HUES64 (cell line): ENCODE results near the gene DYNC1I1.

Experiments
- H3K27ac ChIP-seq: 2 replicates; pipeline ENCODE4 v1.7.0; 2013; ENCODE audit warnings: low read depth, low read length, inconsistent platforms
- H3K27me3 ChIP-seq: 2 replicates; pipeline ENCODE4 v1.6.1; 2013; ENCODE audit warnings: mild to moderate bottlenecking, low read length; ENCODE audit not compliant: insufficient read depth
- H3K36me3 ChIP-seq: 2 replicates; pipeline ENCODE4 v1.6.1; 2013; ENCODE audit warnings: mild to moderate bottlenecking, low read length; ENCODE audit not compliant: insufficient read depth
- H3K4me1 ChIP-seq: 2 replicates; pipeline ENCODE4 v1.6.1; 2013; ENCODE audit warnings: mild to moderate bottlenecking, low read length, moderate library complexity; ENCODE audit not compliant: insufficient read depth
- H3K4me3 ChIP-seq: 2 replicates; pipeline ENCODE4 v1.5.1; 2013; ENCODE audit warnings: mild to moderate bottlenecking, low read length, moderate library complexity
- H3K9ac ChIP-seq: 2 replicates; pipeline ENCODE4 v1.6.1; 2013; ENCODE audit warnings: mild to moderate bottlenecking, low read depth, low read length
- H3K9me3 ChIP-seq: 2 replicates; pipeline ENCODE4 v1.6.1; 2013; ENCODE audit warnings: low read depth, low read length; ENCODE audit not compliant: insufficient read depth
- WGBS: fragments of 150-250, 120-280 bp; methylation state at CpG from one replicate; pipeline ENCODE4 v1.1.7; 2013; ENCODE audit warnings: missing lambda C conversion rate; 5-methylcytosine and 5-hydroxymethylcytosine counted together

The DYNC1I1 gene

DNA sequence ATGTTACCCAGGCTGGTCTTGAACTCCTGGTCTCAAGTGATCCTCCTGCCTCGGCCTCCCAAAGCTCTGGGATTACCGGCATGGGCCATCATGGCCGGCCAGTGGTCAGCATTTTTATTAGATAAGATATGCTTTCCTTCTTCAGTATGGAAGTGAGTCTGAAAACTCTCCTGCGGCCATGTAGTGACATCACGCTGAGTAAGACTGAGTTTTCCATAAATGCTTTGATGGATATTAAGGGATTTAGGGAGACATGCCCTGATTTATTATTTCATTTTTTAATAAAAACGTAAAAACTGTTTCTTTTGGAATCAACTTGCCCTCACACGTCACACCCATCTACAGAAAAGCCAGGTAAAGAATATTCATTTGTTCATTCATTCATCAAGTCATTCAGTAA, 48.4 kb downstream of the DYNC1I1 start:
- Histone ChIP-seq H3K9me3 (no peaks in the 10 kb centered on the region), H3K4me3 (no peak overlapping the region), H3K9ac (no peak overlapping the region), H3K27me3 (no peaks in the 10 kb centered on the region), H3K27ac (no peak overlapping the region), H3K4me1 (no peaks in the 10 kb centered on the region), H3K36me3 (no peaks in the 10 kb centered on the region)
- 94% methylated on average over 7 of the region's 7 CpGs for WGBS

DNA sequence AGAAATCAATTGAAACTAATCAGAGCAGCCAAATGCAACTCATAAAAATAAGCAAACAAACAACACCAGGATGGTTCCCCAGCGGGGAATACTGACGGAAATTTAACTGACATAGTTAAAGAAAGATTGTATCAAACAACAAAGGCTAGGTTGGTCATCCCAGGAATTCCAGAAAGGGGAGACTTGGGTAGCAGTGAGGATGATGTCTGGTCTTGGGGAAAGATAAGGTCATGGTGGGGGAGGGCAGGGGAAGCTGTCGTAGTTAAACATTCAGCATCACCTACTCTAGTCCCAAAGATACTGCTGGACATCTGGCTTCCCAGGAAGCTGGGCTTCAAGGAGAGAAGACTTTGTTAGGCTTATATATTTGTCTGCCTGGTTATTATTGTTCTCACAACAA, 50.4 kb downstream of the DYNC1I1 start:
- 75% methylated on average over 3 of the region's 3 CpGs for WGBS
- no peaks in the 10 kb centered on the region for H3K4me1 ChIP-seq
- H3K9ac ChIP-seq = no peak overlapping the region
- H3K4me3 ChIP-seq = no peak overlapping the region
- no peaks in the 10 kb centered on the region for H3K27me3 ChIP-seq
- no peaks in the 10 kb centered on the region for H3K36me3 ChIP-seq
- no peak overlapping the region for H3K27ac ChIP-seq
- no peaks in the 10 kb centered on the region for H3K9me3 ChIP-seq

DNA sequence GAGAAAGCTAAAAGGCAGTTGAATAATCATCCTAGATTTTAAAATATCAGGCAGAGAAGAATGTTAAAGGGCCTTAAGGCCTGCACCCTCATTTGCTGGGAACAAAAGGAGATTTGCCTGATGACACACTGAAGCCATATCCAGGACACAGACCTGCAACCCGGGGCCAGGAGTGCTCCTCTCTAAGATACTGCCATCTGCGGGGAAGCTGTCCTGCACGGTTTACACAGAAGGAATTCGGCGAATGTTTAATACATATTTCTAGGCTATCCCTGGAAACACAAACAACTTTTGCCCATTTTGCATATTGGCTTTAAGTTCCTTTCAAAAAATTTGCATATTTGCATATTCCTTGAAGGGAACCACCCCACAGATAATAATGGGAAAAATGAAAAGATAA, 52.3 kb downstream of the DYNC1I1 start:
- no peaks in the 10 kb centered on the region for H3K9me3 ChIP-seq
- H3K9ac ChIP-seq = no peak overlapping the region
- H3K27ac ChIP-seq = no peak overlapping the region
- peaks cover 17% of the 10 kb centered on the region for H3K4me1 ChIP-seq
- WGBS = 90% methylated on average over 5 of the region's 5 CpGs
- H3K36me3 ChIP-seq = no peaks in the 10 kb centered on the region
- no peak overlapping the region for H3K4me3 ChIP-seq
- H3K27me3 ChIP-seq = no peaks in the 10 kb centered on the region

DNA sequence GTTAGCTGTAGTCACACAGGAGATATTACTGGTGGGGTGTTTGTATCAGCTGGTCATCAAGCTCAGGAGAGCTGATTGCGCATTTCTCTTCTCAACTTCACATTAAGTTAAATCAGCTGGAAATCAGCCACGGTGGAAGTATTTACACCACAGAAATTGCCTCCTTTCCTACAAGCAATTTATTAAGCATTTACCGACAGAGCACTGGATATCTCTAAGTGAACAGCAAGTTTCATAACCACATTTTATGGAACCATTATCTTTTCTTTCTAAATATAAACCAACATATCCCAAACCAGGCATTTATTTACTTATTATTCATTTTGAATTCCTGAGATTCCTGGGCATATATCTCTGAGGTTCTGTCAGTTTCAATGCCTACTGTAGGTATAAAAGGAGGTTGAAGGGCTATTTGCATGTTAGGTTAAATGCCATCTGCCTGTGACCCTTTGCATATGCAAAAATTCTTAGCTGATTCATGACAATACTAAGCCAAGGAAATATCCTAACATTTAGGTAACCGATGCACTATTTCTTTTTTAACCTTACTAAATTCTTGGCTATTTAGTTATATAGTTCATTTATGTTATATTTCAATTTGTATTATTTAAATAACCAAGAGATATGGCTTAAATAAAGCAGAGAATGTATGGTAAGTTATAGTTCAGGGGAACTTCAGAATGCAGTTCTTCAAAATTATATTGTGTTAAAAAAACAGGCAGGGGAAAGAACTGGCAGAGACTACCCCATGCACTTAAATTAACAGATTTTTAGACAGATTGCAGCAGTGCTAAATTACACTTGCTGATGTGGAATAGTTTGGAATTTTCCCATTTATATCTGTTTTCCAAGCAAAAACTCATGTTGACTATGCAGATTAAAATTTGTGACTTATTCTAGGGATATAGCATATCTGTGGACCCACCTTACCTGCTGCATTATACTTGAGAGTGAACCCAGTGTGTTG, 56.8 kb downstream of the DYNC1I1 start:
- 44% methylated on average over 4 of the region's 4 CpGs for WGBS
- Histone ChIP-seq H3K4me1 (peaks cover 26% of the 10 kb centered on the region), H3K4me3 (peak overlapping the region; percentile 4; the same call in 1 of the 2 replicates), H3K36me3 (no peaks in the 10 kb centered on the region), H3K27me3 (no peaks in the 10 kb centered on the region), H3K27ac (peak overlapping the region; percentile 87), H3K9me3 (no peaks in the 10 kb centered on the region), H3K9ac (no peak overlapping the region)

DNA sequence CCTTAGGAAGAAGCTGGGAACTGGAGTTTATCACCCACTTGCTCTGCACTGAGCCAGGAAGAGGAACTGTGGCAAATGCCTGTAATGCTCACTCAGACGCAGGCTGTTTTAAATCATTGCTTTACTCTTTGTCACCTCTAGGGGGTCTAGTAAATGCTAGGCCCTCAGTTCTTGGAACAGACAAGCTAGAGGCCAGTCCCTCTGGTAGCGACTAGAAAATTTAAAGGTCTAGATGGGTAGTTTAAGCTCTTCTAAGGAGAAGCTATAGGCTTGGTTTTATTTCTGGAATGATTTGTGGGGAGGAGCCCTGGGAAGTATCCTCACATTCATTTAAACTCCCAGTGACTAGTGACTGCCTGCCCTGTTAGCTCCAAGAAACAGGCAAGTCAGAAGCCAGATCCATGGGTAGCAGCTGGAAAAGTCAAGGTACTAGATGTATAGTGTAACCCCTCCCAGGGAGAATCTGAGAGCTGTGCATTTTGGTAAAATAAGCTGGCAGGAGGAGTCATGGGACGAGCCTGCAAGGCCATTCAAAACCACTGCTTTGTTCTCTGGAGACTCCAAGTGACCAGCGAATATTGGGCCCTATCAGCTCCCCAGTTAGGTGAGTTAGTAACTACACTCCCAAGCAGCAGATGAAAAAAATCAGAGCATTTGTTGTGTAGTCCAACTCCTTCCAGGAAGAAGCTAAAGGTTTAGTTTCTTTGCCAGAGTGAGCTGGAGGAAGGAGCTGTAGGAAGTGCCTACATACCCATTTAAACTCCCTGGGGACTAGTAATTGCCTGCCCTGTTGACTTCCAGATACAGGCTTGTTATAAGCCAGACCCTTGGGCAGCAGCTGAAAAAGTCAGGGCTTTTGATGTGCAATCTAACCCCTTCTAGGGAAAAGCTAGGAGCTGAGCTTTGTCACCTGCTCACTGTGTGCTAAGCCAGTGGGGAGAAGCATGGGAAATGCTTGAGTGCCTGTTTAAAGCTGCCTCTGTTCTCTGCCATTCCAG, 68.9 kb downstream of the DYNC1I1 start:
- Histone ChIP-seq H3K27me3 (no peaks in the 10 kb centered on the region), H3K9me3 (0 out of 2 replicates have a peak, but pooled peaks cover 5% of the 10 kb centered on the region), H3K4me1 (peaks cover 25% of the 10 kb centered on the region), H3K36me3 (no peaks in the 10 kb centered on the region), H3K27ac (peak overlapping the region; percentile 39; the same call in 1 of the 2 replicates), H3K4me3 (no peak overlapping the region), H3K9ac (0 out of 2 replicates have a peak overlapping the region, but pooled peaks have one; percentile 17)
- WGBS = 64% methylated on average over 4 of the region's 4 CpGs

DNA sequence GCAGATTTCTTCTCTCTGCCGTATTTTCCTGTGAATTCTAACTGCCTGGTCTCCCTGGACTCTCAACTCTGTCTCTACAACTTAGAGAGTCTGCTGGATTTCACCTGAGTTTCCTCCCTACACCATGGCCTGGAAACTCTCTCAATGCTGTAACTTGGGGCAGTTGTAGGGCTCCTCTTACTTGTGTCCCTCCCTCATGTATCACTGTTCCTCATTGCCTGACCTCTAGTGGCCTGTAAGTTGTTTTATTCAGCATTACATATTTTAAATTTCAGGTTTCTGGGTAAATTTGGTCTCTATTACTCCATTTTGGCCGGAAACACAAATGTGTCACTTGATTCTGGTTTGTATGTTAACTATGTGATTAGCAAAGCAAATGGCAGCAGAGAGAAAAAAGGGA, 70.9 kb downstream of the DYNC1I1 start:
- WGBS = 87% methylated on average over 2 of the region's 2 CpGs
- H3K9me3 ChIP-seq = 0 out of 2 replicates have a peak, but pooled peaks cover under 1% of the 10 kb centered on the region
- H3K27me3 ChIP-seq = no peaks in the 10 kb centered on the region
- peak overlapping the region; percentile 15; the same call in 1 of the 2 replicates for H3K27ac ChIP-seq
- no peak overlapping the region for H3K9ac ChIP-seq
- no peaks in the 10 kb centered on the region for H3K36me3 ChIP-seq
- H3K4me1 ChIP-seq = peaks cover 25% of the 10 kb centered on the region
- no peak overlapping the region for H3K4me3 ChIP-seq

DNA sequence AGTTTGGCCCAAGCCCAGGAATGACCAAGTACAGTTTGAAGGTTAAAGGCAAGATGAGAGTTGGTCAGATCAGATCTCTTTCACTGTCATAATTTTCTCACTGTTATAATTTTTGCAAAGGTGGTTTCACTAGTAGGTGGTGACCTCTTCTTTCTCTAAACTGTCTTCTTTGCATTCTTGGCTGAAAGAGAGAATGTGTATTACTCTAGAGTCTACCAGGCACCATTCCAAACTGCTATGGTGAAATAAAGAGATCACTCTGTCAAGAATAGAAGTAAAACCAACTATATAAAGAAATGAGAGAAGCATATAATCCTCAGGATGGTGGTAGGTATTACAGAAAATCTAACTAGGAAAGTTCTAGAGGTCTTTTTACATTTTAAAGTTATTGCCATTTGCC, 72.7 kb downstream of the DYNC1I1 start:
- peaks cover 25% of the 10 kb centered on the region for H3K4me1 ChIP-seq
- H3K9me3 ChIP-seq = no peaks in the 10 kb centered on the region
- H3K36me3 ChIP-seq = no peaks in the 10 kb centered on the region
- H3K9ac ChIP-seq = no peak overlapping the region
- no peak overlapping the region for H3K27ac ChIP-seq
- no peak overlapping the region for H3K4me3 ChIP-seq
- H3K27me3 ChIP-seq = no peaks in the 10 kb centered on the region

DNA sequence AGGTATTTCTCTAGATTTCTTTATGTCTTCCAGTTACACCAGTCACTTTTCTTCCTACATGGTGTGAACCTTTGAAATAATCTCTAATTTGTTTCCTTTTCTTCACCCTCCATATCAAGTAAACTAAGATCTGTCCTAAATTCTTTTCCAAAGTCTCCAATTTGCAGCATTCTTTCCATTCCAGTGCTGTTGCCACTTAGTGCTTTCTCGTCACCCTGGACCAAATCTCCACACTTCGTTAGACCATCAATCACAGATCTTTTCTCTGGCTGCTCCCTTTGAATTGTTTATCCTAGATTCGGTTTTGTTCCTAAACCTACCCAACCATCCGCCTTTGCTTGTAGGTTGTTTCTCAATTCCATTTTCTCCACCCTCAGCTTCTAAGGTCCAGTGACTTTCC, 74.7 kb downstream of the DYNC1I1 start:
- no peaks in the 10 kb centered on the region for H3K36me3 ChIP-seq
- no peaks in the 10 kb centered on the region for H3K9me3 ChIP-seq
- 82% methylated on average over 4 of the region's 4 CpGs for WGBS
- no peaks in the 10 kb centered on the region for H3K27me3 ChIP-seq
- no peak overlapping the region for H3K9ac ChIP-seq
- peaks cover 14% of the 10 kb centered on the region for H3K4me1 ChIP-seq
- H3K27ac ChIP-seq = no peak overlapping the region
- H3K4me3 ChIP-seq = no peak overlapping the region

DNA sequence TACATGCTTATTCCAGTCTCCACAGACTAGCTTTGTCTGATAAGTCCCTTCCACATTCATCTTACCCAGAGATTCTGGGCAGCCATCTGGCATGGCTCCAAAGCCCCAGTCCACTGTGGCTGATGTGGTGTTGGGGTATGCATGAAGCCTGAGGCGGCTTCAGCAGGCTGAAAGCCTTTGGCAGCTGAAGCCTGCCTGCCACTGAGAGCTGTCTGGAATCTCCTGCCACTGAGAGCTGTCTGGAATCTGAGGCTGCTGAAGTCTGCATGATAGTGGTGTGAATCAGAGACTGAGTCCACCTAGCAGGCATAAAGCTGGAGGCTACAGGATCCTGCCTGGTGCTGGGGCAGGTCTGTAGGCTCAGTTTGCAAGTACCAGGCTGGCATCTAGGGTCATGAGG, 87.1 kb downstream of the DYNC1I1 start:
- Histone ChIP-seq H3K4me3 (no peak overlapping the region), H3K9ac (no peak overlapping the region), H3K4me1 (peaks cover 4% of the 10 kb centered on the region; the same call in 1 of the 2 replicates), H3K36me3 (no peaks in the 10 kb centered on the region), H3K27ac (no peak overlapping the region), H3K9me3 (no peaks in the 10 kb centered on the region), H3K27me3 (no peaks in the 10 kb centered on the region)
- 67% methylated on average over 1 of the region's 1 CpG for WGBS

DNA sequence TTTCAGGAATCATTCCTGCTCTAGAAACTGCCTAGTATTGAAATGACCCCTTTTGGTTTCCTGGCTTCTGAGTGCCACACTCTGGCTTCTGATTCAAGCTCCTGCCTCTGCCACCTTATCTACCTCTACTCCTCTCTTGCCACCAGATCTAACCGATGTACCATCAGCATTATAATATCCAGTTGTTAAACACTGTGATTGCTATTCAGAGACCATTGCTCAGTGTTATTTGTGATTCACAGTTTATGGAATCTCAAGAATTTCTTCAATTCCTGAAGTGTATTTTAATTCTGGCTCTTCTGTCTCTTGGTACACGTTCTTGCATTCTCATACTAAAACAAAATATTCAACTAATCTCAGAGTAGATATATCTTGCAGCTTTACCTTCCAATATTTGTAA, 88.7 kb downstream of the DYNC1I1 start:
- WGBS = 56% methylated on average over 2 of the region's 2 CpGs
- Histone ChIP-seq H3K27ac (no peak overlapping the region), H3K9ac (no peak overlapping the region), H3K4me3 (no peak overlapping the region), H3K36me3 (no peaks in the 10 kb centered on the region), H3K9me3 (no peaks in the 10 kb centered on the region), H3K4me1 (peaks cover 4% of the 10 kb centered on the region; the same call in 1 of the 2 replicates), H3K27me3 (no peaks in the 10 kb centered on the region)

DNA sequence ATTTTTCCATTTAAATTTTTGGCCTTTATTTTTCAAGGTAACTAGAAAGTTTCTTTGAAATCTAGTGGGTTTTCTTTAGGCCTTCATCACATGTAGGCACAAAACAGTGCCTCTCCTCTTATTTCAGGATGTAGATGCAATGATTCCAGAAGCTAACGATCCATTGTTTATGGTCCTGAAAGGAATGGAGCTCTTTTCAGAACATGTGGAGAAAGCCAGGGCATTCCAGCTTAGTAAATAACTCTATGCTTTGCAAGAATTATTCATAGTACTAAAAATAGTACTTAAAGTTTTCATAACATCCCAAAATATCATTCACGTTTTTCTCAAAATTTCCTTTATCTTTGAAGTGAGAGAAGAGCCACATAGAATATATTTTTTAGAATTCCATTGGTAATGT, 91.3 kb downstream of the DYNC1I1 start:
- Histone ChIP-seq H3K27ac (no peak overlapping the region), H3K4me3 (no peak overlapping the region), H3K9ac (no peak overlapping the region), H3K4me1 (peaks cover 4% of the 10 kb centered on the region; the same call in 1 of the 2 replicates), H3K36me3 (no peaks in the 10 kb centered on the region), H3K27me3 (no peaks in the 10 kb centered on the region), H3K9me3 (no peaks in the 10 kb centered on the region)
- 100% methylated on average over 1 of the region's 2 CpGs for WGBS
